Activated T-helper 2 cell treated with anti-CD3 and anti-CD28 coated beads, Interferon-gamma antibody, Interleukin-2, Interleukin-4, amounts not matched to agents 10 μg/mL and 5 μg/mL and 100 μg/mL, durations not matched to agents 14 hours and 24 hours and 36 hours (primary cell): ENCODE measurements around the gene MMS22L. TPM values are rescaled to one million over a fixed set of nuclear protein-coding genes. Genes with fewer than 3 reads are reported as not detected.
"Not testable (repeated sequence)": the region's sequence is repeated elsewhere in the genome, so short reads cannot be mapped to it uniquely, and the experiment has no call there.

Experiments used
- DNase-seq: peaks from one replicate; pipeline ENCODE4 v3.0.0; 2021; ENCODE audit warnings: low spot score
- H3K27ac Mint-ChIP-seq: one replicate; pipeline ENCODE4 v1.8.0; 2021; ENCODE audit warnings: mixed read lengths
- H3K27me3 Mint-ChIP-seq: one replicate; pipeline ENCODE4 v1.8.0; 2021; ENCODE audit warnings: low read depth, mixed read lengths
- H3K36me3 Mint-ChIP-seq: one replicate; pipeline ENCODE4 v1.8.0; 2021; ENCODE audit warnings: low read depth, mixed read lengths
- H3K4me1 Mint-ChIP-seq: one replicate; pipeline ENCODE4 v1.8.0; 2021; ENCODE audit warnings: low read depth, mixed read lengths
- H3K4me3 Mint-ChIP-seq: one replicate; pipeline ENCODE4 v1.8.0; 2021; ENCODE audit warnings: low read depth, mild to moderate bottlenecking, moderate library complexity, mixed read lengths
- H3K9me3 Mint-ChIP-seq: one replicate; pipeline ENCODE4 v1.8.0; 2021; ENCODE audit warnings: mixed read lengths
- intact Hi-C: fragments of 100-400 bp; cut with micrococcal nuclease; formaldehyde crosslinking; loops from one replicate; pipeline ENCODE4 v1.15.1; 2023
- total RNA-seq: library from RNA; stranded (reverse); gene quantifications from 2 replicates; pipeline ENCODE4 v1.2.3, GENCODE V29; 2022

The MMS22L gene
- total RNA-seq, 1 donor from 2014 or later: 50.5 TPM

- H3K27ac Mint-ChIP-seq: no peak overlapping the region
These were observed 108.5 kb downstream of the MMS22L start for GRCh38 chr6:97174471-97174870.

GRCh38 chr6:97160280-97160679 lies 122.7 kb downstream of the MMS22L start:
- Mint-ChIP-seq H3K36me3 (peaks cover 74% of the 10 kb centered on the region), H3K27ac (no peak overlapping the region), H3K4me1 (no peaks in the 10 kb centered on the region), H3K27me3 (no peaks in the 10 kb centered on the region), H3K4me3 (no peak overlapping the region), H3K9me3 (peaks cover 36% of the 10 kb centered on the region)
- intact Hi-C loops: no loop called here
- no peak for DNase-seq

More at GRCh38 chr6:97174471-97174870, 108.5 kb downstream of the MMS22L start:
- Mint-ChIP-seq H3K4me1 (peaks cover 12% of the 10 kb centered on the region), H3K4me3 (no peak overlapping the region), H3K36me3 (peaks cover 59% of the 10 kb centered on the region), H3K27me3 (no peaks in the 10 kb centered on the region), H3K9me3 (no peaks in the 10 kb centered on the region)
- DNase-seq: no peak
- intact Hi-C loops: no loop called here

- H3K27me3 Mint-ChIP-seq, DNase-seq, H3K4me1 Mint-ChIP-seq, intact Hi-C loops, H3K27ac Mint-ChIP-seq, H3K4me3 Mint-ChIP-seq: not testable (repeated sequence)
- Mint-ChIP-seq H3K36me3 (peaks cover 57% of the 10 kb centered on the region), H3K9me3 (peaks cover 28% of the 10 kb centered on the region)
These were observed 127.6 kb downstream of the MMS22L start for GRCh38 chr6:97155447-97155846.

GRCh38 chr6:97154015-97154414 lies 129.0 kb downstream of the MMS22L start:
- Mint-ChIP-seq H3K36me3 (peaks cover 57% of the 10 kb centered on the region), H3K27me3 (no peaks in the 10 kb centered on the region), H3K4me1 (peaks cover 2% of the 10 kb centered on the region), H3K9me3 (peaks cover 28% of the 10 kb centered on the region), H3K4me3 (no peak overlapping the region), H3K27ac (no peak overlapping the region)
- intact Hi-C loops: no loop called here
- DNase-seq: no peak

GRCh38 chr6:97151601-97152000 lies 131.4 kb downstream of the MMS22L start:
- Mint-ChIP-seq H3K36me3 (peaks cover 39% of the 10 kb centered on the region), H3K27ac (no peak overlapping the region), H3K4me1 (peaks cover 2% of the 10 kb centered on the region), H3K27me3 (no peaks in the 10 kb centered on the region), H3K9me3 (peaks cover 13% of the 10 kb centered on the region), H3K4me3 (no peak overlapping the region)
- intact Hi-C loops: no loop called here
- DNase-seq: no peak

GRCh38 chr6:97150932-97151331 lies 132.1 kb downstream of the MMS22L start:
- intact Hi-C loops: no loop called here
- H3K27ac Mint-ChIP-seq: no peak overlapping the region
- DNase-seq: no peak
- peaks cover 2% of the 10 kb centered on the region for H3K4me1 Mint-ChIP-seq
- H3K27me3 Mint-ChIP-seq: no peaks in the 10 kb centered on the region
- H3K4me3 Mint-ChIP-seq: no peak overlapping the region
- H3K36me3 Mint-ChIP-seq: peaks cover 32% of the 10 kb centered on the region
- H3K9me3 Mint-ChIP-seq: peaks cover 7% of the 10 kb centered on the region

- Mint-ChIP-seq H3K9me3 (no peaks in the 10 kb centered on the region), H3K27ac (no peak overlapping the region), H3K4me1 (peaks cover 2% of the 10 kb centered on the region), H3K4me3 (no peak overlapping the region), H3K27me3 (no peaks in the 10 kb centered on the region), H3K36me3 (peaks cover 29% of the 10 kb centered on the region)
- intact Hi-C loops: no loop called here
- no peak for DNase-seq
These were observed 135.6 kb downstream of the MMS22L start for GRCh38 chr6:97147421-97147820.

- H3K27ac Mint-ChIP-seq: no peak overlapping the region
- no peak for DNase-seq
- peaks cover 2% of the 10 kb centered on the region for H3K4me1 Mint-ChIP-seq
- intact Hi-C loops: no loop called here
- H3K4me3 Mint-ChIP-seq: no peak overlapping the region
- no peaks in the 10 kb centered on the region for H3K9me3 Mint-ChIP-seq
- peaks cover 23% of the 10 kb centered on the region for H3K36me3 Mint-ChIP-seq
- H3K27me3 Mint-ChIP-seq: no peaks in the 10 kb centered on the region
These were observed 137.3 kb downstream of the MMS22L start for GRCh38 chr6:97145691-97146090.

- peaks cover 12% of the 10 kb centered on the region for H3K36me3 Mint-ChIP-seq
- intact Hi-C loops: no loop called here
- H3K9me3 Mint-ChIP-seq: no peaks in the 10 kb centered on the region
- no peak for DNase-seq
- H3K4me1 Mint-ChIP-seq: no peaks in the 10 kb centered on the region
- no peak overlapping the region for H3K4me3 Mint-ChIP-seq
- H3K27ac Mint-ChIP-seq: no peak overlapping the region
- no peaks in the 10 kb centered on the region for H3K27me3 Mint-ChIP-seq
These were observed 141.3 kb downstream of the MMS22L start for GRCh38 chr6:97141756-97142155.

- Mint-ChIP-seq H3K27ac (no peak overlapping the region), H3K9me3 (no peaks in the 10 kb centered on the region), H3K4me3 (no peak overlapping the region), H3K36me3 (peaks cover 5% of the 10 kb centered on the region), H3K4me1 (no peaks in the 10 kb centered on the region), H3K27me3 (no peaks in the 10 kb centered on the region)
- intact Hi-C loops: no loop called here
- no peak for DNase-seq
These were observed 144.4 kb downstream of the MMS22L start for GRCh38 chr6:97138581-97138980.

GRCh38 chr6:97136626-97137358 lies 146.2 kb downstream of the MMS22L start:
- DNase-seq: no peak
- no peak overlapping the region for H3K4me3 Mint-ChIP-seq
- H3K27me3 Mint-ChIP-seq: no peaks in the 10 kb centered on the region
- no peaks in the 10 kb centered on the region for H3K9me3 Mint-ChIP-seq
- H3K36me3 Mint-ChIP-seq: no peaks in the 10 kb centered on the region
- intact Hi-C loops: no loop called here
- no peak overlapping the region for H3K27ac Mint-ChIP-seq
- H3K4me1 Mint-ChIP-seq: no peaks in the 10 kb centered on the region

GRCh38 chr6:97133067-97133466 lies 149.9 kb downstream of the MMS22L start:
- no peaks in the 10 kb centered on the region for H3K9me3 Mint-ChIP-seq
- no peak overlapping the region for H3K27ac Mint-ChIP-seq
- no peaks in the 10 kb centered on the region for H3K27me3 Mint-ChIP-seq
- no peak overlapping the region for H3K4me3 Mint-ChIP-seq
- intact Hi-C loops: no loop called here
- H3K4me1 Mint-ChIP-seq: no peaks in the 10 kb centered on the region
- H3K36me3 Mint-ChIP-seq: no peaks in the 10 kb centered on the region
- no peak for DNase-seq

GRCh38 chr6:97129106-97129505 lies 153.9 kb downstream of the MMS22L start:
- H3K9me3 Mint-ChIP-seq: no peaks in the 10 kb centered on the region
- no peak overlapping the region for H3K27ac Mint-ChIP-seq
- no peaks in the 10 kb centered on the region for H3K4me1 Mint-ChIP-seq
- no peak overlapping the region for H3K4me3 Mint-ChIP-seq
- no peak for DNase-seq
- intact Hi-C loops: no loop called here
- no peaks in the 10 kb centered on the region for H3K27me3 Mint-ChIP-seq
- H3K36me3 Mint-ChIP-seq: no peaks in the 10 kb centered on the region

- no peak overlapping the region for H3K27ac Mint-ChIP-seq
- H3K36me3 Mint-ChIP-seq: no peaks in the 10 kb centered on the region
- no peaks in the 10 kb centered on the region for H3K4me1 Mint-ChIP-seq
- no peak overlapping the region for H3K4me3 Mint-ChIP-seq
- H3K9me3 Mint-ChIP-seq: no peaks in the 10 kb centered on the region
- DNase-seq: no peak
- intact Hi-C loops: no loop called here
- H3K27me3 Mint-ChIP-seq: peaks cover under 1% of the 10 kb centered on the region
These were observed 154.5 kb downstream of the MMS22L start for GRCh38 chr6:97128507-97128906.
